Bronchial epithelial cell (primary cell): ENCODE data around the gene MAMSTR. TPM values are rescaled to one million over a fixed set of nuclear protein-coding genes. Genes with fewer than 3 reads are reported as not detected.

Source experiments
- DNase-seq: peaks from one replicate; pipeline ENCODE4 v3.0.0-alpha.2; 2010; ENCODE audit warnings: low read depth
- FAIRE-seq: peaks from 2 replicates; lab custom pipeline; 2011; peaks lifted over from hg19 to GRCh38; lab: Jason Lieb, UNC
- H3K27me3 ChIP-seq: 2 replicates; pipeline ENCODE4 v1.5.1; 2011; ENCODE audit warnings: low read length; ENCODE audit not compliant: control insufficient read depth, insufficient read depth
- H3K36me3 ChIP-seq: 2 replicates; pipeline ENCODE4 v1.5.1; 2011; ENCODE audit warnings: low read length; ENCODE audit not compliant: control insufficient read depth, insufficient read depth
- H3K4me3 ChIP-seq: 2 replicates; pipeline ENCODE4 v1.5.1; 2011; ENCODE audit warnings: mild to moderate bottlenecking, low read depth, low read length, control low read depth
- CTCF ChIP-seq: IDR thresholded peaks from 2 replicates; pipeline ENCODE4 v1.5.1; 2011; ENCODE audit warnings: mild to moderate bottlenecking, moderate library complexity, low read length, control low read depth, inconsistent platforms; ENCODE audit not compliant: insufficient read depth, severe bottlenecking
- total RNA-seq: library from RNA; depleted of rRNA; stranded (reverse); fragments of >200 nt; gene quantifications from 2 replicates; pipeline ENCODE4 v1.2.1, GENCODE V29; 2014

MAMSTR gene
- total RNA-seq, 1 donor from 2014 or later: 0.26 TPM

GRCh38 chr19:48708471-48708870 lies 11.1 kb downstream of the MAMSTR start:
- H3K36me3 ChIP-seq: no peaks in the 10 kb centered on the region
- FAIRE-seq: no peak
- H3K27me3 ChIP-seq: no peaks in the 10 kb centered on the region
- no peak overlapping the region for H3K4me3 ChIP-seq
- no peak for DNase-seq
- no peak for TF ChIP-seq CTCF

DNA sequence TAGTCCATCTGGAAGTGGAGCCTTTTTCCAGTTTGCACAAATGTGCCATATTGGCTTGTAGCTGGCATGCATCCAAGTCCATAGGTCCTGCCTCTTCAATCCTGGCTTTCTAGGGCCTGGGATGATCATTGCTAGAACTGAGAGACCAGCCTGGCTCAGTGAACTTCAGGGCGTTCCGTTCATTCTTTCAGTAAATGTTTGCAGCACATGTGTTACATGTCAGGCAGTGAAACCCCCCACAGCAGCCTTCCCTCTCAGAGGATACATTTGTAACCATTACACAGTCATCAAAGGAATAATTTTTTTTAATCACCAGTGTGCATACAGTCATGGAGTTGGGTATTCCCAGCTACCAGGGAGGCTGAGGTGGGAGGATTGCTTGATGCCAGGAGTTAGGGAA lies 14.1 kb downstream of the MAMSTR start:
- no peak for TF ChIP-seq CTCF
- FAIRE-seq: no peak
- Histone ChIP-seq H3K27me3 (no peaks in the 10 kb centered on the region), H3K4me3 (no peak overlapping the region), H3K36me3 (no peaks in the 10 kb centered on the region)
- no peak for DNase-seq

DNA sequence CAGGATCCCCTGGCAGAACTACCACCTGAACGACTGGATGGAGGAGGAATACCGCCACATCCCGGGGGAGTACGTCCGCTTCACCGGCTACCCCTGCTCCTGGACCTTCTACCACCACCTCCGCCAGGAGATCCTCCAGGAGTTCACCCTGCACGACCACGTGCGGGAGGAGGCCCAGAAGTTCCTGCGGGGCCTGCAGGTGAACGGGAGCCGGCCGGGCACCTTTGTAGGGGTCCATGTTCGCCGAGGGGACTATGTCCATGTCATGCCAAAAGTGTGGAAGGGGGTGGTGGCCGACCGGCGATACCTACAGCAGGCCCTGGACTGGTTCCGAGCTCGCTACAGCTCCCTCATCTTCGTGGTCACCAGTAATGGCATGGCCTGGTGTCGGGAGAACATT lies 16.2 kb downstream of the MAMSTR start:
- no peaks in the 10 kb centered on the region for H3K36me3 ChIP-seq
- no peak overlapping the region for H3K4me3 ChIP-seq
- TF ChIP-seq CTCF: no peak
- no peaks in the 10 kb centered on the region for H3K27me3 ChIP-seq
- peak; percentile 23 for FAIRE-seq
- no peak for DNase-seq

- H3K36me3 ChIP-seq: no peaks in the 10 kb centered on the region
- FAIRE-seq: no peak
These were observed 16.8 kb downstream of the MAMSTR start for GRCh38 chr19:48702701-48703100.

DNA sequence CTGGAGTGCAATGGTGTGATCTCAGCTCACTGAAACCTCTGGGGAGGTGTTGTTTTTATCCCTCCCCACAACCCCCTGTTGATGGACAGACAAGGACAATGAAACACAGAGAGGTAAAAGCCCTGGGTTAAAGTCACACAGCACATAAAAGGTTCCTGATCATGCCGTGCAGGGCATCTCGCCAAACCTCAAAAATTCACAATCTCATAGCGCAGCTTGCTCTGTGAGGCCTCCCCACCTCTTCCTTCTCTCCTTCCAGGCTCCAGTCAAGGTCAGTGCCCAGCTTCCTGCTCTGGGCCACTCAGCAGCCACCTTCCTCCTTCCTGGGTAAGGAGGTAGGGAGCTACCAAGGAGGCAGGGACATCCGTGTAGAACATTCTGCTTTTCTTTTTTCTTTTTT lies 21.5 kb downstream of the MAMSTR start:
- Histone ChIP-seq H3K27me3 (no peaks in the 10 kb centered on the region), H3K4me3 (no peak overlapping the region), H3K36me3 (no peaks in the 10 kb centered on the region)
- no peak for TF ChIP-seq CTCF
- DNase-seq (peak; percentile 44), FAIRE-seq (no peak)

More at GRCh38 chr19:48702701-48703100, 16.8 kb downstream of the MAMSTR start:
- H3K27me3 ChIP-seq: no peaks in the 10 kb centered on the region
- no peak overlapping the region for H3K4me3 ChIP-seq
- DNase-seq: no peak
- no peak for TF ChIP-seq CTCF

DNA sequence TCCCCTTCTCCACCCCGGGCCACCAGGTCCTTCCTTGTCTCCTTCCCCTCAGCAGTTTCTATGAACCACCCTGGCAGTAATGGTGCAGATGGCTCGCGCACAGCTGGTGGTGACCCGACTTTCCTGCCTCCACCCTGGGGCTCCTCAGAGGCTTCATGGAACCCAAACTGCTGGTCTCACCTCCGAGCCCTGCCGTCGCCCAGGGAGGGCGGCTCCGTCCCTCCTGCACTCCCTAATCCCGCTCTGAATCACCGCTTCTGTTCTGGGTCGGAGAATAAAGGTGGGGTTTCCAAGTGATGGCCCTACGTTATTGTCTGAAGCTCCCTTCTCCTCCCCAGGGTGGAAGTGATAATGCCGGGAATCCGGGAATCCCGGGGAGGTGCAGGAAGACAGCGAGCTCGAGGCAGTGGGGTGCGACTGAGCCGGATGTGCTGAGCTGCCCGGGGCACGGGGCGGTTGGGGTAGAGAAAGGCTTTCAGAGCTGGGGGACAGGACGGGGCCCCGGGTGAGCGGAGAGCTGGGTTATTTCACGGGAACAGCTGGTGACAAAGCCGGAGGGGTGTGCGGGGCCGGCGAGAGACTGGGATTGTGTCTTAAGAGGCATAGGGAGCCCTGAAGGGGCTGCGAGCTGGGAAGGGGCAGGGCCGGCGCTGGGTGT lies 23.0 kb downstream of the MAMSTR start:
- DNase-seq (no peak), FAIRE-seq (no peak)
- no peaks in the 10 kb centered on the region for H3K36me3 ChIP-seq
- no peak for TF ChIP-seq CTCF
- no peaks in the 10 kb centered on the region for H3K27me3 ChIP-seq
- peak overlapping the region; percentile 33 for H3K4me3 ChIP-seq
